Brain microvascular endothelial cell (primary cell): ENCODE data around the gene GFRA3.

Source experiments
- DNase-seq: peaks from one replicate; pipeline ENCODE4 v3.0.0-alpha.2; 2020
- H3K27ac ChIP-seq: fragments of 250-450 bp; sonication (Bioruptor Pico); 2 replicates; pipeline ENCODE4 v1.5.1; 2020; ENCODE audit warnings: mild to moderate bottlenecking, moderate library complexity
- H3K27me3 ChIP-seq: fragments of 250-450 bp; sonication (Bioruptor Pico); replicated peaks from 2 replicates; pipeline ENCODE4 v1.5.1; 2020; ENCODE audit warnings: mild to moderate bottlenecking
- H3K36me3 ChIP-seq: fragments of 250-450 bp; sonication (Bioruptor Pico); replicated peaks from 2 replicates; pipeline ENCODE4 v1.5.1; 2020; ENCODE audit warnings: mild to moderate bottlenecking
- H3K4me3 ChIP-seq: 2 replicates; pipeline ENCODE4 v1.5.1; 2011; ENCODE audit warnings: low read depth, mild to moderate bottlenecking, control low read depth, low read length, moderate library complexity
- in situ Hi-C: cut with HindIII; loops from 2 replicates; pipeline ENCODE4 v1.10.0; 2017; ENCODE audit warnings: low sequenced_read_pairs, low pct_ligation_motif_present
- TF ChIP-seq, protein P1 (sequence below): IDR thresholded peaks from 2 replicates; pipeline ENCODE4 v1.5.1; 2011; ENCODE audit warnings: low read depth, mild to moderate bottlenecking, moderate library complexity, low read length, control low read depth, inconsistent platforms; ENCODE audit errors: missing control alignments

The GFRA3 gene

DNA sequence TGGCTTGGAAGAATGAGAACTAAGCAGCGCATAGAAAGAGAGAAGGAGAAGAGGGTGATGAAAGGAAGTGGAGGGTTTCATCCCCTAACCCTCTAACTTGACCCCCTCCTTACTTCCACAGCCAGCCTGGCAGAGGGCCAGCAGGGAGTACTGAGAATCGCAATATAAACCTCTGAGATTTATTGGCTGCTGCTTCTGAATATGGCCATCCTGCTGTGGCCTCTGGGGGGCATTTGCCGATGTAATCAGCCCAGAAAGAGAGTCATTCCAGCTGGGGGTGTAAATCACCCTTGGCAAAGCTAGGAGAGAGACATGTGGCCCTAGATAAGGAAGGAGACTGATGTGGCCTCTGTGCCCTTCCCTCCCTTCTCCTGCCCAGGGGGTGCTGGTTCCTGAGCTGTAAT is 960 bp upstream of the GFRA3 start:
- no peak for DNase-seq
- Histone ChIP-seq H3K36me3 (no peaks in the 10 kb centered on the region), H3K27ac (no peak overlapping the region), H3K4me3 (no peak overlapping the region), H3K27me3 (no peaks in the 10 kb centered on the region)
- in situ Hi-C loops, result no loop called here
- TF ChIP-seq, protein P1, sequence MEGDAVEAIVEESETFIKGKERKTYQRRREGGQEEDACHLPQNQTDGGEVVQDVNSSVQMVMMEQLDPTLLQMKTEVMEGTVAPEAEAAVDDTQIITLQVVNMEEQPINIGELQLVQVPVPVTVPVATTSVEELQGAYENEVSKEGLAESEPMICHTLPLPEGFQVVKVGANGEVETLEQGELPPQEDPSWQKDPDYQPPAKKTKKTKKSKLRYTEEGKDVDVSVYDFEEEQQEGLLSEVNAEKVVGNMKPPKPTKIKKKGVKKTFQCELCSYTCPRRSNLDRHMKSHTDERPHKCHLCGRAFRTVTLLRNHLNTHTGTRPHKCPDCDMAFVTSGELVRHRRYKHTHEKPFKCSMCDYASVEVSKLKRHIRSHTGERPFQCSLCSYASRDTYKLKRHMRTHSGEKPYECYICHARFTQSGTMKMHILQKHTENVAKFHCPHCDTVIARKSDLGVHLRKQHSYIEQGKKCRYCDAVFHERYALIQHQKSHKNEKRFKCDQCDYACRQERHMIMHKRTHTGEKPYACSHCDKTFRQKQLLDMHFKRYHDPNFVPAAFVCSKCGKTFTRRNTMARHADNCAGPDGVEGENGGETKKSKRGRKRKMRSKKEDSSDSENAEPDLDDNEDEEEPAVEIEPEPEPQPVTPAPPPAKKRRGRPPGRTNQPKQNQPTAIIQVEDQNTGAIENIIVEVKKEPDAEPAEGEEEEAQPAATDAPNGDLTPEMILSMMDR, result peak; percentile 16

DNA sequence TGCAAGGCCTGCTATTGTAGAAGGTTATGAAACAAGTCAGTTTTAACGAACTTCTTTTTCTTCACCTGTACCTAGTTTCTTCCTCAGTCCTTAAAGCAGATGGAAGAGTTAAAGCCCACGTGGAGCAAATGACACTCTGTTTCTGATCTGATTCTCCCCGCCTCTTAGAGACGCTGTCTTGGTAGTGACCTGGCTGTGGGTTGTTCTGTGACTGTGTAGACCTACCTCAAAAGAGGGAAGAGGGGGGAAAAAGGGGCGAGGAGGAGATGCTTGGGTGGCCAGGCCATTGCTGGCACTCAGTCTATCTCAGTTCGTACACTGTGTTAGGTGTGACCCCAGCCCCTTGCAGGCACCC is 610 bp downstream of the GFRA3 start:
- Histone ChIP-seq H3K36me3 (no peaks in the 10 kb centered on the region), H3K27ac (no peak overlapping the region), H3K27me3 (no peaks in the 10 kb centered on the region), H3K4me3 (peak overlapping the region; percentile 47)
- DNase-seq, result no peak
- in situ Hi-C loops, result no loop called here
- TF ChIP-seq, protein P1, result no peak

DNA sequence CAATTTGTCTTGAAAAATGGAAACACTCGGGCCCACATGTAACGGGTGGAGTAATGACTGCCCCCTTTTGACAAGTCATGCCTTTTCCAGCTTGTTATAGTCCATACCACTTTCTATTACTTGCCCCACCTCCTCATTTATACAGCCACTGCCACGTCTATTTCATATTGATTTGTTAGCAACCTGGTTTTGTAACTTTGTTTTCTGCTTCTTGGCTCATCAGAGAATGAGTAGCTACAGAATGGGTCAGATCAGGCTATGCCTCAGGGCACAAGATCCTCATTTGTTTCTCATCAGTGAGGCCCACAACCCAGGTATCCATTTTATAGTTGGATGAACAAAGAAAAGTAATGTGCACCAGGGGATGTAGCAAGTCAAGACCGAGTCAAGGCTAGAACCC is 1.7 kb downstream of the GFRA3 start:
- Histone ChIP-seq H3K36me3 (no peaks in the 10 kb centered on the region), H3K4me3 (no peak overlapping the region), H3K27ac (no peak overlapping the region), H3K27me3 (no peaks in the 10 kb centered on the region)
- TF ChIP-seq, protein P1, result no peak
- no peak for DNase-seq
- in situ Hi-C loops, result no loop called here

DNA sequence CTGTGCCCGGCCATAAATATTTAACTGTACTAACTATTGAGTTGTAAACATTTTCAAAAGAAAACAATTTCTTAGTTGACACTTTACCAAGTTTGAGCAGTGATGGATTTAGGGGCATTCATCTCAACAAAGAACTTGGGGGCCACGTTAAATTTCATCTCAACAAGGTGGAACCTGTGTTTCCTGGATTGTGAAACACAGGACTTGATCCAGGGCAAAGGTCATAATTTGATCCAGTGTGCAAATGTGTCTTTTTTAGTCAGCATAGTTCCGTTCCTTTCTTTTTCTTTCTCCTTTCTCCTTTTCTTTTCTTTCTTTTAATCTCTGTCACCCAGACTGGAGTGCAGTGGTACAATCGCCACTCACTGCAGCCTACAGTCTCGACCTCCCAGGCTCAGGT is 3.1 kb downstream of the GFRA3 start:
- H3K27me3 ChIP-seq, result no peaks in the 10 kb centered on the region
- TF ChIP-seq, protein P1, result no peak
- no peaks in the 10 kb centered on the region for H3K36me3 ChIP-seq
- H3K27ac ChIP-seq, result no peak overlapping the region
- in situ Hi-C loops, result no loop called here
- DNase-seq, result no peak
- no peak overlapping the region for H3K4me3 ChIP-seq

DNA sequence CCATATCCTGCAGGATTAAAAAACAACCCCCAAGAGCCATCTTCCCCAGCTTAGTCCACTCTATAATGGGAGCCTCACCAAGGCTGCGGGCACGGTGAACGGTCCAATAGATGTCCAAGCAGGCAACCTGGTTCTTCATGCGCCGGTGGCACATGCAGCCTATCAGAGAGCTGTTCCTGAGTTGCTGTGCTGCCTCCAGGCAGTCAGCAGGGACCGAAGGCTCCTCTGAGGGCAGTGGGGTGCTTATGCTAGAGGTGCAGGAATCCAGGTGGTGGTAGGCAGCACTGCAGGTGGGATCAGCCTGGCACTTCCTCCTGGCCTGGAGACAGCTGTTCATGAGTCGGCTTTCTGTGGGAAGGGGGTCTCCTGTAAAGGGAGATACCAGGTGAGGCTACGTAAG is 10.2 kb downstream of the GFRA3 start:
- Histone ChIP-seq H3K36me3 (no peaks in the 10 kb centered on the region), H3K27ac (no peak overlapping the region), H3K4me3 (no peak overlapping the region), H3K27me3 (no peaks in the 10 kb centered on the region)
- no peak for DNase-seq
- in situ Hi-C loops, result no loop called here
- TF ChIP-seq, protein P1, result no peak

DNA sequence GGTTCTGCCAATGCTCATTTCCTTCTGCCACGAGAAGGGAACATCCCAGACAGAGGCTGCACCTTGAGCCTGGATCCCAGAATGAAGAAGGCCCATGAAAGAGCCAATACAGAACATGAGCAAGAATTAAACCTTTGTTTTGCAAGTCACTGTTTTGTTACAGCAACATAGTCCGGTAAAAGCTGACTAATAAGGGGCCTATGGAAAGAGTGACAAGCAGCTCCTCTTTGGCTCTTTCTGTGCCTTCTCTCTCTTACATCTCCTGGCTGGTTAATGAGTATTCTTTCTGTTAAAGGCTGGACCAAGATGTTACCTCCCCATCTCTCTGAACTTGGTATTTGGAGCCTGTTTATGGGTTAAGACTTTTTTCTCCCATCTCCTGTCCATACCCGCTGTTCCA is 10.8 kb downstream of the GFRA3 start:
- no peaks in the 10 kb centered on the region for H3K36me3 ChIP-seq
- DNase-seq, result no peak
- H3K27me3 ChIP-seq, result no peaks in the 10 kb centered on the region
- in situ Hi-C loops, result no loop called here
- H3K27ac ChIP-seq, result no peak overlapping the region
- TF ChIP-seq, protein P1, result no peak
- H3K4me3 ChIP-seq, result no peak overlapping the region
